HG02973 (cell line): Measurements from ENCODE around the gene POLR1G.
"Not testable (repeated sequence)": the region's sequence is repeated elsewhere in the genome, so short reads cannot be mapped to it uniquely, and the experiment has no call there.

Experiments
- ATAC-seq: cut with Tn5 transposase; IDR thresholded peaks from one replicate; pipeline ENCODE4 v1.9.1; 2021; ENCODE audit warnings: moderate library complexity; ENCODE audit not compliant: unreplicated experiment

POLR1G gene

DNA sequence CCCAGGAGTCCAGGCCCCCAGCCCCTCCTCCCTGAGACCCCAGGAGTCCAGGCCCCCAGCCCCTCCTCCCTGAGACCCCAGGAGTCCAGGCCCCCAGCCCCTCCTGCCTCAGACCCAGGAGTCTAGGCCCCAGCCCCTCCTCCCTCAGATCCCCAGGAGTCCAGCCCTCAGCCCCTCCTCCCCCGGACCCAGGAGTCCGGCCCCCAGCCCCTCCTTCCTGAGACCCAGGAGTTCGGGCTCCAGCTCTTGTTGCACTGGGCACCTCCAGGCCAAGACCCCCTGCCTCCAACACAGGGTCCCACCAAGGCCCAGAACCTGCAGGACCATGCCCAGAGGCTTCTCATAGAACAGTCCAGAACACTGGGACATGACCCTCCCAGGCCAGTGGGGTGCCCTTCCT is 13.5 kb downstream of the POLR1G start:
- ATAC-seq = no peak

DNA sequence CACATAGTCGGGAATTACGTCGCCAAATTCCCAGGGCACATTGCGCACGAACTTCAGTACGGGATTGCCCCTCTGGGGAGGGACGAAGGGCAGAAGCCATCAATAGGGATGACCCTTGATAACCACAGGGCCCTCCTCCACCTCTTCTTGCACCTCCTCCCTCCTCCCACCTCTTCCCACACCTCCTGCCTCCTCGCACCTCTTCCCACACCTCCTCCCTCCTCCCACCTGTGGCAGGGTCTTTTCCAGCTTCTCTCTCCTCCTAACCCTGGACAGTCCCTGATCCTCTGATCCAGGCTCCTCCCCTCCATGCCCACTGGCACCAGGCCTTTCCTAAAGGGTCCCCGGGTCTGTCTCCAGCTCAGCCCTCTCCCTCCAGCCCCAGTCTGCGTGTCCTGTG is 13.9 kb downstream of the POLR1G start:
- no peak for ATAC-seq

DNA sequence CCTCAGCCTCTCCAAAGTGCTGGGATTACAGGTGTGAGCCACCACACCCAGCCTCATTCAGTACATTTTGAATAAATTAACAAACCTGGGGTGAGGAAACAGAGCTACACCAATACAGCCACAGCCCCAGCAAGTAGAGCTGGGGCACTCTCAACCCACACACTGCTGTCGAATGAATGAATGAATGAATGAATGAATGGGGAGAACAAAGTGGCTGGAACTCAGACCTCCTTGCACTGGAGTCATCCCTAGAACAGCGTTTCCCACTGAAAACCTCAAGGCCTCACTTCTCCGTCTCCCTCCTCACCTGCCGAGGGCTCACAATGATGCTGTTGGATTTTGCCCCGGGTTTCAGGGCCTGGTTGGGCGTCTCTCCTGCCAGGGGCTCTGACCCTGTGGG is 14.4 kb downstream of the POLR1G start:
- no peak for ATAC-seq

DNA sequence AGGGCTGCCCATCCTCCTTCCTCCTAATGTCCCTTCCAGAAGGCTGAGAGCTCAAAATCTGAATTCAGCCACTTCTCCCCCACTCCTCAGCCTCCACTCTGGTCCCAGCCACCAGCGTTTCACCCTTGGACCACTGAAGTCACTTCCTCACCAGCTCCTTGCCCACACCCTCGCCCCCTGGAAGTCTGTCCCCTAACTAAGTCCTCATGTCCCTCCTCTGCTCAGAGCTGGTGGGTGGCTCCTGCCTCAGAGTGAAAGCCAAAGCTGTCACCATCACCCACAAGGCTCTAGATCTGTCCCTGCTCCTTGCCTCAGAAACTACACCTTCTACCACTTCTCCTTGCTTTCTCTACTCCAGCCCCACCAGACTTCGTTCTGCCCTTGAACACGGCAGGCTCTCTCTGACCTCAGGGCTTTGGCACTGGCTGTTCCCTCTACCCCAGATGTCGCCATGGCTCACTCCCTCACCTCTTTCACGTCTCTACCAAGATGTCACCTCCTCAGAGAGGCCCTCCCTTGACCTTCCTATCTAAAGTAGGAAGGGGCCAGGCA is 15.6 kb downstream of the POLR1G start:
- ATAC-seq = no peak

DNA sequence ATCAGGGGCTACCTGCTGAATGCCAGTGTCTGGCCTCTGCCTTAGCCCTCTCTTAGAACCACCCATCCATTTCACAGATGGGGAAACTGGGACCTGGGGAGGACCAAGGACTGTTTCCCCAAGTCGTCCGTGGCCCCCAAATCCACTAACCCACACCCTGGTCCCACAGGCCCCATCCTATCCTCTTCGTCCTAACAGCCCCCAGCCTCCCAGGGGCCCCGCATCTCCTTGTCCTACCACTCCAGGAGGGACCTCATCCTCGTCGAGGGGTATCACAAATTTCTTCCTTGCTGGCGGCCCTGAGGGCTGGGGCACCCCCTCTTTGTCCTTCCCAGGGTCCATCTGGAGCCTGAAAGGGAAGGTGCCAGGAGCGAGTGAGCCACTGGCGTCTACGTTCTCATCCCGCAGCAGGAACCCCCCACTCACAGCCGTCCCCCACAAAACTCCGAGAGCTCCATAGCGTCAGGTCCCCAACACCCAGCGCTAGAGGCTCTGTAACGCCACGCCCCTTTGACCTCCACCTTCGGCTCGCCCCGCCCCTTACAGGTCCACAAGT is 16.7 kb downstream of the POLR1G start:
- ATAC-seq = no peak

DNA sequence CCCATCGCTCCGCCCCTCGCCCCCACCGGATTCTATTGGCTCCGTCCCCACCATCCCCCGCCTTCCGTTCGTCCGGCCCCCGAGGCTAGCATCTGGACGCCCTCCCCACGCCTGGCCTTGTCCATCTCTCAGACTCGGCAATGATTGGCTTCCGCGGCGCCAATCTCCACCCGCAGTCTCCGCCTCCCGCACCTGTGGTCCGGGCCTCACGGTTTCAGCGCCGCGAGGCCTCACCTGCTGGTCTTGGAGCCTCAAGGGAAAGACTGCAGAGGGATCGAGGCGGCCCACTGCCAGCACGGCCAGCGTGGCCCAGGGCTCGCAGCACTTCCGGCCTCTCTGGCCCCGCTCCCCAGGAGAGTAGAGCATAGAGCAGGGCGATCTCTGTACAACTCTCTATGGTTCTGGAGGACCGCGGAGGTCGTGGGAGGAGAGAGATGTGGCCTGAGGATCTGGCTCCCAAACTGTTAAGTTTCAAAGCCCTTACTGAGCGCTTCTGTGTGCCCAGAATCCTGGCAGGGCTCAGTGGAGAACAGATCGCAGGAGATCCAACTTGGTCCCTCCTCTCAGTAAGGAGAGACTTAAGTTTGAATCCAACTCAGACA is 17.2 kb downstream of the POLR1G start, which contains the start of gene ERCC1:
Gene ERCC1 (minus strand): TSS at position 329 of the 602 bp plus-strand sequence. CDS start 543 bp downstream, outside the sequence.
- ATAC-seq = peak; percentile 55

DNA sequence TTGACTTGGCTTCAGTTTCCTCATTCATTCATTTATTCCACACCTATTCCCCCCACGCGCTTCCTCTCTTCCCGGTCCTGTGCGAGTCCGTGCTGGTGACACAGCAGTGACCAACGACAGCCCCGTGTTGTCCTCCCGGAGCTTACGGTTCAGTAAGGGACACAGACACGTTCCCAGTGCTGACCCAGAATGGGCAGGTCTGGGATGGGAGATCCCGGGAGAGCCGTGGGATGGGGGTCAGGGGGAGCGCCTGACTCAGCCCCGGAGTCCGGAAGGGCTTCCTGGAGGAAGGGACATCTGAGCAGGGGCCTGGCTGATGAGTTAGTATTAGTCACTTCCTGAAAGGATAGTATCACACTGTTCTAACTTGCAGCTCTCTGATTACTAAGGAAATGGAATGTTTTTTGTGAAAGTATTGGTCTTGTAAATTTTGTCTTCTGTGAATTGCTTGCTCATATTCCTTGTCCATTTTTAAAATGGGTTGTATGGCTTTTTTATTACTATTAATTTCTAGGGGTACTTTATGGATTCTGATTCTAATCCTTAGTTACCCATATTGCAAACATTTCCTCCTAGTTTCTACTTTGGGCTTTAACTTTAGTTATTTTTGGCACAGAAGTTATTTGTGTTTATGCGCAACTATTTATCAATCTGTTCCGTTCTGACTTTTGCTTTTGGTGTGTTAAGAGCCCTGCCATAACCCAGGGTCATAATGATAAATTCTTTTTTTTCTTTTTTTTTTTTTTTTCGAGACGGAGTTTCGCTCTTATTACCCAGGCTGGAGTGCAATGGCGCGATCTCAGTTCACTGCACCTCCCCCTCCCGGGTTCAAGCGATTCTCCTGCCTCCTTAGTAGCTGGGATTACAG is 18.0 kb downstream of the POLR1G start:
- ATAC-seq = no peak

DNA sequence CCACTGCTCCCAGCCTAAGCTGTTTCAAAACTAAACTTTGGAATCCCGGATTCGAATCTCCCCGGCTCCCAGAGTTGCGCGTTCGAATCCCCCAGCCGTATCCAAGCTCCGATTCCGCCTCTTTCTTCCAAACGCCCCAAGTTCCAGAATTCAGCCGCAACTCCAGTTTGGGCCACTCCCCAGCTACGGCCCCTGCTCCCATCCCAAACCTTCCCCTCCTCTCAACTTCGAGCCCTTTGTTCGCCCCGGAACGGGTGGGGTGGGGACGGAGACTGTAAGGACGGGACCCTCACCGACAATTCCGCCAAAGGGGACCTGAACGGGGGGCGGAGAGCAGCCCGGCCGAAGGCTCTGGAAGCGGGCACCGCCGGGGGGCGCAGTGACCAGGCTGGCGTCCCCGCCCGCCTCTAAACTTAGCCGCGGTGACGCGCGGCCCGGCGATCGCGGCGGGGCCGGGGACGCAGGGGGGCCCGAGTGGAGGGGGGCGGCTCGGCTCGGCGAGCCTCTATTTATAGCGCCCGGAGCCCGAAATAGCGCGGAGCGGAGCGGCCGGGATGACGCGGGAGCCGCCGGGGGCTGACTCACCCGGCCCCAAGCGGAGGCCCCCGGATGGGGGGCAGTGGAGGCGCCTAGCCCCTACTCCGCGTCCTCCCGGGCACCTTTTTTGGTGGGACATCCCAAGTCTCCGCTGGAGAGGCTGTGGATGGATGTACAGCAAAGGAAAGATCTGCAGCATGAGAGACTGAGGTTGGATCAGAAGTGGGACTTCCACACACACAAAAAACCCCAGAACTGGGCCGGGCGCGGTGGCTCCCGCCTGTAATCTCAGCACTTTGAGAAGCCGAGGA is 22.2 kb downstream of the POLR1G start:
- ATAC-seq = no peak

DNA sequence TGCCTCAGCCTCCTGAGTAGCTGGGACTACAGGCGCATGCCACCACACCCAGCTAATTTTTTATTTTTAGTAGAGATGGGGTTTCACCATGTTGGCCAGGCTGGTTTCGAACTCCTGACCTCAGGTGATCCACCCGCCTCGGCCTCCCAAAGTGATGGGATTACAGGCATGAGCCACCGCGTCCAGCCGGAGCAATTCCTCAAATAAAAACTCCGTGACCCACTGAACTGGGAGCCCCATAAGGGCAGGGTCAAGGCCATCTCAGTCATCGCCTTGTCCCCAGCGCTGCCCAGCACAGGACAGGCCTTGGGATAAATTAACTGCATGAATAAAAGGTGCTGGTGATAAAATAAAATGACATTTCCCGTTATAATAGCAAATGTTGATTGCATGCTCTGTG is 23.5 kb downstream of the POLR1G start:
- ATAC-seq = not testable (repeated sequence)

DNA sequence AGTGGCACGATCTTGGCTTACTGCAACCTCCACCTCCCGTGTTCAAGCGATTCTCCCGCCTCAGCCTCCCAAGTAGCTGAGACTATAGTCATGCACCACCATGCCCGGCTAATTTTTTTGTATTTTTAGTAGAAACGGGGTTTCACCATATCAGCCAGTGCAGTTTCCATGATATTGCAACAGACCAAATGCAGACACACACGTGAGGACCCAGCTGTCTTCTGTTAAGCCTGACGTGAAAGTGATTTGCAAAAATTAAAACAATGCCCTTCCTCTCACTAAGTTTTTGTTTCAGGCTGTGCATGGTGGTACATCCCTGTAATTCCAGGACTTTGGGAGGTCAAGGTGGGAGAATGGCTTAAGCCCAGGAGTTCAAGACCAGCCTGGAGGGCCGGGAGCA is 24.6 kb downstream of the POLR1G start:
- ATAC-seq = not testable (repeated sequence)

DNA sequence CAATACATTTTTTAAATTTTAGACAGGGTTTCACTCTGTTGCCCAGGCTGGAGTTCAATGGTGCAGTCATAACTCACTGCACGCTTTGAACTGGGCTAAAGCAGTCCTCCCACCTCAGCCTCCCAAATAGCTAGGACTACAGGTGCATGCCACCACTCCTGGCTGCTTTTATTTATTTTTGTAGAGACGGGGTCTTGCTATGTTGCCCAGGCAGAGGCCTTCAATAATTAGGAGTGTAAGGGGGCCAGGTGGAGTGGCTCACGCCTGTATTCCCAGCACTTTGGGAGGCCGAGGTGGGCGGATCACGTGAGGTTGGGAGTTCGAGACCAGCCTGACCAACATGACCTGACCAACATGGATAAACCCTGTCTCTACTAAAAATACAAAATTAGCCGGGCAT is 26.1 kb downstream of the POLR1G start:
- ATAC-seq = not testable (repeated sequence)

DNA sequence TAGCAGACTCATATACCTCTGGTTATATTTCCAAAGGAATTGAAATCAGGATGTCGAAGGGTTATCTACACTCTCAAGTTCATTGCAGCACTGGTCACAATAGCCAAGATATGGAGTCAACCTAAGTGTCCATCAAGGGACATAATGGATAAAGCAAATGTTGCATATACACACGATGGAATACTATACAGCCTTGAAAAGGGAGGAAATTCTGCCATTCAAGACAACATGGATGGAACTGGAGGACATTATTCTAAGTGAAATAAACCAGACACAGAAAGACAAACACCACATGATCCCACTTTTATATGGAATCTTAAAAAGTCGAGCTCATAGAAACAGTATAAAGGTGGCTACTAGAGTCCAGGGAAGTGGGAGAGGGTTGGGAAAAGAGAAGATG is 30.9 kb downstream of the POLR1G start:
- no peak for ATAC-seq

DNA sequence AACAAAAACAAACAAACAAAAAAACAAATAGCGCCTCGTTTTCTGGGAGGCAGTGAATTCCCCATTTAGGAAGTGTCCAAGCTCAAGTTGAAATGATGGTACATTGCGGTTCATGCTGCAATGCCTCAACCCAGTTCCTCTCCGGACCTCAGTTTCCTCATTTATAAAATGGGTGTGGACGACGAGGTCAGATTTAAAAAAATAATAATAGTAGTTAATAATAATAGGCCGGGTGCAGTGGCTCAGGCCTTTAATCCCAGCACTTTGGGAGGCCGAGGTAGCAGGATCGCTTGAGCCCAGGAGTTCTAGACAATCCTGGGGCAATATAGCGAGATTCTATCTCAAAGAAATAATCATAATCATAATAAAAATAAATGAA is 32.7 kb downstream of the POLR1G start:
- ATAC-seq = no peak

DNA sequence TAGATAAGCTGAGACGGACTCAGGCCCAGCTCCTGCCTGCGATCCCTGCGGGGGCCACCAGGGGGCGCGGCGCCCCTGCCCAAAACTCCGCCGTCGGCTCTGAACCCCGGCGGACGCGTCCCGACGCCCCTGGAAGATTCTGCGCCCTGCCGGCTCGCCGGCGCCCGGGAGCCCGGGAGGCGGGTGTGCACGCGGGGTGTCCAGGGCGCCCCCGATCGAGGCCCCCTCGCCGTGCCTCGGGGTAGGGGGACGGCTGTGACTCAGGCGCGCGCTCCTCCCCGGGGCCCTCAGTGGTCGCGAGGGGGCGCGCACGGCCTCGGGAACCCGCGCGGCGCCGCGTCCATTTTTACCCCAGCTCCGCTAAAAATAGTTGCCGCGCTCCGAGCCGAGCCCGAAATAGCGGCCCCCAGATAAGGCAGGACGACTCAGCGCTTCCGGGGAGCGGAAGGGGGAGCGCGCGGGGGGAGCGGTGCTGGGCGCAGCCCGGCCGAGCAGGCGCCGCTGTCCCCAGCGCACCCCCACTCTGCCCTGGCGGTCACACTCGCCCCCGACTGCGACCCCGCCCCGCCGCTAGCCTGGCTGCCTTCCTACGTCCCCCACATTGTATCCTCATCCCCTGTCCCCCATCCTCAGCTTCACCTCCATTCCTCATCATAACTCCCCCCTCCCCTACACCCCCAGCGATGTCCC is 33.3 kb downstream of the POLR1G start:
- peak; percentile 32 for ATAC-seq

DNA sequence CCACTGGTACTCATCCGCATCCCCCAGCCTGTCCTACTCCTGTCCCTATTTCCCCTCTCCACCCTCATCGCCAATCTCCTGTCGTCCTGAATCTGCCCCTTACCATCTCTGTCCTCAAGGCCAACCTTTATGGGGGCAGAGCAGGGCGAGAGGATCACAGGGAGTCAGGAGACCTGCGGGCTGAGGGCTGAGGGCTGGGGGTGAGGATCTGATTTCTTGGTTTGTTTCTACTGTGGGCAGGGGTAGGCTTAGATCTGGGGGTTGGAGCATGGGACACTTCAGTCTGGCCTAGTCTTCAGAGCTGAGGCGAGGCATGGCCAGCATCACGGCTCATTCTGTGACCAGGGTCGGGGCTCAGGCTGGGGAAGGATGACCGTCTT is 33.8 kb downstream of the POLR1G start:
- ATAC-seq = no peak

DNA sequence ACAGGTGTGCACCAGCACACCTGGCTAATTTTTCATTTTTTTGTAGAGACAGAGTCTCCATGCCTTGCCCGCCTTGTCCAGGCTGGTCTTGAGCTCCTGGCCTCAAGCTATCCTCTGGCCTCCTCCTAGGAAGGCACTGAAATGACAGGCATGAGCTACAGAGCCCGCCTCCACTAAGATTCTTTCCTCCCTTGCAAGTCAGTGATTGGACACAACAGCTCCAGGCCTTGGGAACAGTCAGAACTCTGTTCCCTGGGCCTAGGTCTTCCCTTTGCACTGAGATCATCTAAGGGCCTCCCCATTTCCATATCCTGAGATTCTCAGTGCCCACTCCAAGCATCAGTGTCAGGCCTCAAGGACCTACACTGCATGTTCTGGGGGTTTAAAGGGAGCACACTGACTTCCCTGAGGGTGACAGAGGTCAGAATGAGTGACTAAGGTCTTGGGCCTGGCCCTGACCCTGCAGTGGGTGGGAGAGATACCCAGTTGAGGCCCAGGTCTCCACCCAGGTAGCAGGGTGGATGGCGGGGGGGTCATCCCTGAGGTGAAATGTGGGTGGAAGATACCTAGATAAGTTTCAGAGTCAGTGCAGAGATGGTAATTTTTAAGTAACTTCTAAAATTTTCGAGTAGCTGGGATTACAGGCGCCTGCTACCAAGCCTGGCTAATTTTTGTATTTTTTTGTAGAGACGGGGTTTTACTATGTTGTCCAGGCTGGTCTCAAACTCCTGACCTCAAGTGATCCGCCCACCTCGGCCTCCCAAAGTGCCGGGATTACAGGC is 34.6 kb downstream of the POLR1G start:
- no peak for ATAC-seq

DNA sequence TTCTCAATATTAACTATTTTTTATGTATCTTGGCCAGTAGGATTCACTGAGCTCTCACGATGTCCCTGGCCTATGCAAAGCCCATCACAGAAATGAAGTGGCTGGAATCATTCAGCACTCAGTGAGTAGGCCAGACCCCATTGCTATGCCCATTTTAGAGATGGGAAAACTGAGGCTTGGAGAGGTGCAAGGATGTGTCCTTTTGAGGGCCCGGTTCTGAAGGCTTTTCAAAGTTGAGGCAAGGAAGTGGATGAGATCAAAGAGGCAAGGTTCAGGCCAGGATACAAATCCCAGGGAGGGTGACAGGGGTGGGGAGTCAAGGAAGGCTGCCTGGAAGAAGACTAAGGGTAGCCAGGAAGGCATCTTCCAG is 35.9 kb downstream of the POLR1G start:
- ATAC-seq = no peak

DNA sequence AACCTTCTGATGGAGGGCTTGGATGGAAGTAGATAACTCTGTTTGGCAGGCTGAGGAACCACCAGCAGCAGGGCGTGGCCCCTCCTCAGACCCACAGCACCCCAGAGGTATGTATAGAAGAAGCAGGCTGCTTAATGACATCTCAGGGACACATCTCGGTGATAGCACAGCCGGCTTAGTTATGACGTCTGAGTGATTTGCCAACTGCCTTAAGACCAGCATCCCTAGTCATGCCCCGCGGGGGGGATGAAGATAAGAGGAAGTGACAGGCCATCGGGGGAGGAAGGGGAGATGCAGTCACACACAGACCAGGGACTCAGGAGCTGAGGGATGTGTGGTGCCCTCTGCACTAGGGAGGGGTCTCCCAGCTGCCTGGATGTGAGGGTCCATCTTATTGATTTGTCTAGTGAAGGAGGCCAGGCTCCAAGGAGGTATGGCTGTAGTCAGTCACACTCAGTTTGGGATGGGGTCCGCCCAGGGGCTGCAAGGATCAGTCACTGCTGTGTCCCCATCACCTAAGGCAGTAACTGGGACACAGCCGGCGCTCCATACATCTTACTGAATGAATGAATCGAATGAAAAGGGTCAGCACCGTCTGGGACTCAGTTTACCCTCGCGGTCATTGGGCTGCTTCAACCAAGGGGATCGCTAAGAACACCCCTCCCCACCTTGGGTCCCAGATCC is 36.5 kb downstream of the POLR1G start:
- no peak for ATAC-seq
